DMS79 treated with DMSO at 0.1 percent for 48 hours (cell line): Measurements from ENCODE around the gene MAGEB3.
"Not testable (repeated sequence)": the region's sequence is repeated elsewhere in the genome, so short reads cannot be mapped to it uniquely, and the experiment has no call there.

Experiments used
- DNase-seq: peaks from one replicate; lab custom pipeline; 2025; lab: John Stamatoyannopoulos, UW

Gene MAGEB3

DNA sequence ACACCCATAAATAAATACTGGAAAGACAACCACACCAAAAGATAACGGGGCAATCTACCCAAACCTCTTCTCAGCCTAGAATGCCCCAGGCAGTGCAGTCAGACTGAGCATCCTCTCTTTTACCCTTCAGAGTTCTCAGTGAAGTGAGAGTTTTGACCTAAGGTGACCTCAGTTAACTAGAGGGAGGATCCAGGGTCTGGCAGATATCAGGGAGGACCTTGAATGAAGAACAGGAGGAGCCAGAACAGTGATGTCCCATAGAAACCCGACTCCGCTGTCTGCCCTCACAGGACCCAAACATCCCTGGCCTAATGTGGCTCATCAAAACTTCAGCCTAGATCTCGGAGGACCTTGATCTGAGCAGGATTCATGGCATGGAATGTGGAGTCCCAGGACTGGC lies at the start of gene MAGEB3:
MAGEB3 (plus strand) TSS at position 263 of the 400 bp plus-strand sequence. CDS start 5,268 bp downstream, outside the sequence.
- no peak for DNase-seq

GRCh38 chrX:30181353-30181752 lies 49.1 kb upstream of the MAGEB3 start:
- DNase-seq, result no peak

DNA sequence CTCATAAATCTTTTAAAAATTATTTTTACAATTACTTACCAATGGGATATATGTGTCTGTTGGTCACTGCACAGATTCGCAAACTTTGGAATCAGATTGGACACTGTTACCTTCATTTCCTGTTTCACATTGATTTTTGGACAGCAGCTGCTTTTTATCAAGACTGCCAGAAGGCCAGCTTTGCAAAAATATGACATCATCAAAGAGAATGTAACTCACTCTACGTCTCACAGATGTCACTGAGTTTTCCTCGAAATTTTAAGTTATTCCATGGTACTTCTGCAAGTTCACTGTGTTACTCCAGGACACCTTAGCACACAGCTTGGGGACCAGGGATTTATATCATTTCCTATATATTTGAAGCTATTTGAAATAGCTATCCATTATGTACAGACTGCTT lies 46.9 kb upstream of the MAGEB3 start:
- no peak for DNase-seq

- no peak for DNase-seq
Observed at GRCh38 chrX:30190426-30190825, 40.0 kb upstream of the MAGEB3 start.

GRCh38 chrX:30193910-30194309 lies 36.5 kb upstream of the MAGEB3 start:
- DNase-seq, result not testable (repeated sequence)

GRCh38 chrX:30196322-30196721 lies 34.1 kb upstream of the MAGEB3 start:
- DNase-seq, result no peak

- no peak for DNase-seq
Observed at GRCh38 chrX:30212172-30212571, 18.3 kb upstream of the MAGEB3 start.

DNA sequence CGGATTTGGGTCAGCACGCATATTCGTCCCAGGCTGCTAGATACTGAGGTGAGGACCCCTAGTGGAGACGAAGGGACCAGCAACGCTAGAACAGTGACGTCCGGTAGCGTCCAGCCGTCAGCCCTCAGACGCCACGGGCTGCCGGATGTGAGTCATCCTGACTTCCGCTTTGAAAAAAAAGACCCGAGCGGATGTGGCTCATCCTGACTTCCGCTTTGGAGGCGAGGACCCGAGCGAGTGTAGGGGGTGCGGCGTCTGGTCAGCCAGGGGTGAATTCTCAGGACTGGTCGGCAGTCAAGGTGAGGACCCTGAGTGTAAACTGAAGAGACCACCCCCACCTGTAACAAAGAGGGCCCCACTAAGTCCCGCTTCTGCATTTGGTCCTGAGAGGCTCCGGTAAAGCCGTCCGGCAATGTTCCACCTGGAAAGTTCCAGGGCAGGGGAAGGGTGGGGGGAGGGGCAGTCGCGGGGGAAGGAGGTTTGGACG lies 15.1 kb upstream of the MAGEB3 start, which contains the start of gene MAGEB2:
MAGEB2 (plus strand) TSS at position 207 of the 487 bp plus-strand sequence. CDS start 3,018 bp downstream, outside the sequence.
- DNase-seq, result no peak

DNA sequence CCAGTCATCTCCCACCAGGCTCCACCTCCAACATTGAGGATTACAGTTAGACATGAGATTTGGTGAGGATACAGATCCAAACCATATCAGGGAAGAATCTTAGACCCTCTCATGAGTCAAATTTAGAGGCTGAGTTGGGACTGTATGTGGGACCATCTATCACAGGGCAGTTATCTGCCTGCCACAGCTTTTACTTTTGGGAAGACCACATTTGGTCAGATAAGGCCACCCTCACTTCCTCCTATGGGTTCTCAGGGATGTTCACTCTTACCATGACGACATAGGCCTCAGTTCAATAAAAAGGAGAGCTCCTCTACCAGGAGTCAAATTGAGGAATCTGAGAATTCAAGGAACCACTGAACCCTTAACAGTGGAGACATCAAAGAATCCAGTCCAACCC lies 13.0 kb upstream of the MAGEB3 start:
- no peak for DNase-seq

DNA sequence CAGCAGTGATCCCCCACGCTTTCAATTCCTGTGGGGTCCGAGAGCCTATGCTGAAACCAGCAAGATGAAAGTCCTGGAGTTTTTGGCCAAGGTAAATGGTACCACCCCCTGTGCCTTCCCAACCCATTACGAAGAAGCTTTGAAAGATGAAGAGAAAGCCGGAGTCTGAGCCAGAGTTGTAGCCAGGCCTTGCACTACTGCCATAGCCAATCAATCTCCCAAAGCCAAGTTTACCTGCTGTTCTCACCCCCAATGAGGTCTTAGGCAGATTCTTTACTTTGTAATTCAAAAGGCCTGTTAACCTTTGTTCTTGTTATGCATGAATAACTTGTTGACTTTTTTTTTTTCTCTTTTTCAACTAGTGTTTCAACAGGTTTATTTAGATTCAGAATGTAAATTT lies 11.1 kb upstream of the MAGEB3 start:
- DNase-seq, result no peak

GRCh38 chrX:30220661-30221060 lies 9.8 kb upstream of the MAGEB3 start:
- no peak for DNase-seq

- no peak for DNase-seq
Observed at GRCh38 chrX:30224536-30224935, 5.9 kb upstream of the MAGEB3 start.

DNA sequence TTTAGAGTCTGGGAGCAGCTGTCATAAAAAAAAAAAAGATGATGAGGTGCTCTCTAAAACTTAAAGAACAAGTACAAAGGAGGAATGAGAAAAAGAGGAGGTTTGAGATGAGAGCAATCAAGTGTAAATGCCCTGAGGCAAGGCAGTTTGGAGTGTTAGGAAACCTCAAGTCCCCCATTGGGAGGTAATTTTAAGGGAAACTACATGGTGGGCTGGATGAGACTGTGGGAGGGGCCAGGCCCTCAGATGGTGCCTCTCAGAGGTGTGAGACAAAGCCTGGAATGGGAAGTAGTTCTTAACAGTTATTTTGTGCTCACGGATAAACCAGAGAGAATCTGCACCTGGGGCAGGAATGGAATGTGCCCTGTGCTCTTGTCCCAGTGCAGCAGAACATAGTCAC lies 1.9 kb upstream of the MAGEB3 start:
- DNase-seq, result no peak

GRCh38 chrX:30241724-30242415 lies 11.4 kb downstream of the MAGEB3 start, which contains the start of gene MAGEB4:
TSS of gene MAGEB4 (plus strand) at chrX:30242000. CDS start at chrX:30242136, 136 bp downstream.
- no peak for DNase-seq

- no peak for DNase-seq
Observed at GRCh38 chrX:30246769-30247489, 16.5 kb downstream of the MAGEB3 start, which contains the start of gene MAGEB1. TSS of gene MAGEB1 (plus strand) at chrX:30247146. CDS start at chrX:30250494, 3,348 bp downstream.

DNA sequence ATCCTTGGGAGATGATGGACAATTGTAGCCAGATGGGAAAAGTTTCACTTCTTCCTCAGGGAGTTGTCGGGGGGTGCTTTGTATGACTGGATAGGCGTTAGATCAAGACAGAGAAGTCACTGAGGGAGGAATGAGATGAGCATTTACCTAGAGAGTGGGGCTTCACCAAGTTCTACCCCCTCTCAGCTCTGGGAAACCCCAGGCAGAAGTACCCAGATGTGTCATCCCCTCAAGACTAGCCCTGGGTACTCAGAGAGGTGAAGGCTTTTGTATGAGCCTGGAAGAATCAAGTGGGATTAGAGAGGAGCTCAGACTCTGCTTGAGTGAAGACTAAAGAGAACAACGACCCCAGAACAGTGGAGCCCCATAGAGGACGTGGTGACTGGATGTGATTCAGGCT lies 18.4 kb downstream of the MAGEB3 start:
- DNase-seq, result no peak

GRCh38 chrX:30253257-30253656 lies 22.8 kb downstream of the MAGEB3 start:
- no peak for DNase-seq

GRCh38 chrX:30259927-30260326 lies 29.5 kb downstream of the MAGEB3 start:
- no peak for DNase-seq

GRCh38 chrX:30261012-30261411 lies 30.6 kb downstream of the MAGEB3 start:
- DNase-seq, result no peak

GRCh38 chrX:30262763-30263162 lies 32.3 kb downstream of the MAGEB3 start:
- no peak for DNase-seq

DNA sequence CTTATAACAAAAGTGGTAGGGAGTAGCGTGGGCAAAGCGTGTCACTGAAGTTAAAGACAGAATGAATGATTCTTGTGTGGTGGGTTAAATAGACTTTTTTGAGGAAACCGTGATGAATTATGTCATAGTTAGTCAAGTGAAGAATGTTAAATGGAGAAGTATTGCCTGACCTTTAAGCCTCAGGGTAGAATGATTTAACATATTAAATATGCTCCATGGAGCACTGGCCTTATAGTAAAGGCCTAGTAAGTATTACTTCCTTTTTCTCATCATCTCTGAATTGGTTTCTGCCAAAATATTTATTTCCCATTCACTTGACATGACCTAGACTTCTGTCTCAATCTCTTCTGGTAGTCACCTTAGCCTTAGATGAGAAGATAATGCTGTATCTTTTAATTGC lies 40.2 kb downstream of the MAGEB3 start:
- DNase-seq, result no peak

GRCh38 chrX:30275498-30275897 lies 45.0 kb downstream of the MAGEB3 start:
- no peak for DNase-seq

- DNase-seq, result no peak
Observed at GRCh38 chrX:30278365-30278764, 47.9 kb downstream of the MAGEB3 start.
